HL-60/S4 treated with retinoic acid at 250 ng/mL for 4 days and 3 days (cell line): ENCODE measurements around the gene TRPM3.

Experiments used
- in situ Hi-C: fragments of 300-500 bp; cut with MboI; formaldehyde crosslinking; loops from 2 replicates; pipeline ENCODE4 v1.7.0; 2022; ENCODE audit warnings: low sequenced_read_pairs

The TRPM3 gene

GRCh38 chr9:70567511-70567910 lies 553.9 kb downstream of the TRPM3 start:
- in situ Hi-C loops, result no loop called here

GRCh38 chr9:70566751-70567150 lies 554.7 kb downstream of the TRPM3 start:
- in situ Hi-C loops, result no loop called here

- in situ Hi-C loops, result no loop called here
These were observed 555.4 kb downstream of the TRPM3 start for GRCh38 chr9:70566066-70566465.

- in situ Hi-C loops, result no loop called here
These were observed 556.7 kb downstream of the TRPM3 start for GRCh38 chr9:70564468-70565335.

- in situ Hi-C loops, result no loop called here
These were observed 557.8 kb downstream of the TRPM3 start for GRCh38 chr9:70563431-70564204.

- in situ Hi-C loops, result no loop called here
These were observed 558.4 kb downstream of the TRPM3 start for GRCh38 chr9:70563010-70563409.

- in situ Hi-C loops, result no loop called here
These were observed 559.5 kb downstream of the TRPM3 start for GRCh38 chr9:70561786-70562395.

- in situ Hi-C loops, result no loop called here
These were observed 560.3 kb downstream of the TRPM3 start for GRCh38 chr9:70561111-70561510.

- in situ Hi-C loops, result no loop called here
These were observed 562.3 kb downstream of the TRPM3 start for GRCh38 chr9:70559102-70559501.

- in situ Hi-C loops, result no loop called here
These were observed 563.6 kb downstream of the TRPM3 start for GRCh38 chr9:70557661-70558369.

GRCh38 chr9:70556771-70557170 lies 564.6 kb downstream of the TRPM3 start:
- in situ Hi-C loops, result no loop called here

GRCh38 chr9:70554881-70555280 lies 566.5 kb downstream of the TRPM3 start:
- in situ Hi-C loops, result no loop called here

GRCh38 chr9:70553707-70554673 lies 567.4 kb downstream of the TRPM3 start:
- in situ Hi-C loops, result no loop called here

- in situ Hi-C loops, result no loop called here
These were observed 568.9 kb downstream of the TRPM3 start for GRCh38 chr9:70552561-70552960.

- in situ Hi-C loops, result no loop called here
These were observed 569.6 kb downstream of the TRPM3 start for GRCh38 chr9:70551801-70552200.

GRCh38 chr9:70551396-70551795 lies 570.0 kb downstream of the TRPM3 start:
- in situ Hi-C loops, result no loop called here

- in situ Hi-C loops, result no loop called here
These were observed 571.5 kb downstream of the TRPM3 start for GRCh38 chr9:70549926-70550325.

- in situ Hi-C loops, result no loop called here
These were observed 579.0 kb downstream of the TRPM3 start for GRCh38 chr9:70542311-70542931.

GRCh38 chr9:70540016-70540415 lies 581.4 kb downstream of the TRPM3 start:
- in situ Hi-C loops, result no loop called here
